Activated CD8-positive, alpha-beta T cell treated with anti-CD3 and anti-CD28 coated beads, Interleukin-2, amount 10 ng/mL, durations not matched to agents 7 days and 5 days (primary cell): ENCODE results near the gene SPIB. TPM values are rescaled to one million over a fixed set of nuclear protein-coding genes. Genes with fewer than 3 reads are reported as not detected.

Source experiments
- ATAC-seq: fragments of 150-1000 bp; cut with Tn5 transposase; one replicate; pipeline ENCODE4 v1.10.0; 2021; ENCODE audit warnings: moderate library complexity
- CTCF ChIA-PET: fragments of 350-600 bp; sonication (Branson Sonifier 250); formaldehyde crosslinking; loops from one replicate; lab custom pipeline; 2021; ENCODE audit warnings: antibody characterized with exemption; lab: Charles Lee
- POLR2A ChIA-PET: fragments of 350-600 bp; sonication (Branson Sonifier 250); formaldehyde crosslinking; loops from one replicate; lab custom pipeline; 2021; ENCODE audit warnings: antibody characterized with exemption; lab: Charles Lee
- DNase-seq: peaks from one replicate; pipeline ENCODE4 v3.0.0-alpha.2; 2020
- H3K27ac Mint-ChIP-seq: one replicate; pipeline ENCODE4 v1.8.0; 2021; ENCODE audit warnings: mild to moderate bottlenecking, mixed read lengths
- H3K27me3 Mint-ChIP-seq: one replicate; pipeline ENCODE4 v1.8.0; 2021; ENCODE audit warnings: low read depth, mixed read lengths
- H3K36me3 Mint-ChIP-seq: one replicate; pipeline ENCODE4 v1.8.0; 2021; ENCODE audit warnings: low read depth, mixed read lengths
- H3K4me1 Mint-ChIP-seq: one replicate; pipeline ENCODE4 v1.8.0; 2021; ENCODE audit warnings: low read depth, mixed read lengths
- H3K4me3 Mint-ChIP-seq: one replicate; pipeline ENCODE4 v1.8.0; 2021; ENCODE audit warnings: mild to moderate bottlenecking, mixed read lengths
- H3K9me3 Mint-ChIP-seq: one replicate; pipeline ENCODE4 v1.8.0; 2022; ENCODE audit warnings: mixed read lengths; ENCODE audit not compliant: insufficient read depth
- total RNA-seq, 2 experiments: library from RNA; stranded (reverse); gene quantifications; one replicate each; pipeline ENCODE4 v1.2.3, GENCODE V29; 2021

Gene SPIB
- total RNA-seq, result under 1 TPM; 0.52 to 0.84 TPM

DNA sequence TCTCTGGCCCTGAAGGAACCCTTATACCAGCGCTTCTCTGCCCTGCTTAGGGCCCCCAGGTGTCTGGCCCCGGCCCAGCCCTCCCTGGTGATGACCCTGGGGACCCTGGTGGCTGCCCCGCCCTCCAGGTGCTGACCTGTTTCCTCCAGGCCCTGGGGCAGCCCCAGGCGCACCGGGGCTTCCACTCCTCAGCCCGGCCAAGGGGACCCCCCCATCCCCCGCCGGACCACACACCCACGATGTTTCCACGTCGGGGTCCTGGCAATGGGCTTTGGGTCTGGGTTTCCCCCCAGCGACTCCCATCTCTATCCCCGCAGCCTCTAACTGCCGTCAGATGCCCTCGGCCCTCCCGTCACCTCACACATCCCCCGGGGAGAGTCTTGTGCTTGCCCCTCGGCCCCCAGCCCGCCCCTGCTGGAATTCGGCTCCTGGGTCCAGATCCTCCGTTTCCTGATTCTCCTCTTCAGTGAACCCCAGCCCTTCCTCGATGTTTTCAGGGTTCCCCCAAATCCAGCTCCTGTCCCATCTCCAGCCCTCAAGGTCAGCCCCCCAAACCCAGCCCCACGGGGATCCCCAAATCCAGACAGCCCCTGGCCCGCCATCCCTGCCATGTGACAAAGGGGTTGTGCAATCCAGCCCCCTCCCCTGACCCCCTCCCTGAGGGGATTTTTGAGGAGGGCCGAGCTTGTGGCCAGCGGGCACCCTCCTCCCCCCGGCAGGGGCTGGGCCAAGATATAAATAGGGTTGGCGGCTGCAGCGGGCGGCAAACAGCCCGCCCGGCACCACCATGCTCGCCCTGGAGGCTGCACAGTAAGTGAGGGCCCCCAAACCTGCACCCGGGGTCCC is at the start of gene SPIB:
Gene SPIB (plus strand): TSS at position 763 of the 846 bp plus-strand sequence. CDS start 25 bp downstream, at position 788.
- no peak for ATAC-seq
- no peak for DNase-seq
- peaks cover 15% of the 10 kb centered on the region for H3K4me1 Mint-ChIP-seq
- no peak within 1 kb of the TSS for H3K4me3 Mint-ChIP-seq
- H3K27me3 Mint-ChIP-seq, result peaks cover 12% of the 10 kb centered on the region
- ChIA-PET CTCF (no interaction called here), POLR2A (no interaction called here)
- H3K27ac Mint-ChIP-seq, result peak within 1 kb of the TSS; percentile 53
- no peaks in the 10 kb centered on the region for H3K9me3 Mint-ChIP-seq
- peaks cover 5% of the 10 kb centered on the region for H3K36me3 Mint-ChIP-seq

DNA sequence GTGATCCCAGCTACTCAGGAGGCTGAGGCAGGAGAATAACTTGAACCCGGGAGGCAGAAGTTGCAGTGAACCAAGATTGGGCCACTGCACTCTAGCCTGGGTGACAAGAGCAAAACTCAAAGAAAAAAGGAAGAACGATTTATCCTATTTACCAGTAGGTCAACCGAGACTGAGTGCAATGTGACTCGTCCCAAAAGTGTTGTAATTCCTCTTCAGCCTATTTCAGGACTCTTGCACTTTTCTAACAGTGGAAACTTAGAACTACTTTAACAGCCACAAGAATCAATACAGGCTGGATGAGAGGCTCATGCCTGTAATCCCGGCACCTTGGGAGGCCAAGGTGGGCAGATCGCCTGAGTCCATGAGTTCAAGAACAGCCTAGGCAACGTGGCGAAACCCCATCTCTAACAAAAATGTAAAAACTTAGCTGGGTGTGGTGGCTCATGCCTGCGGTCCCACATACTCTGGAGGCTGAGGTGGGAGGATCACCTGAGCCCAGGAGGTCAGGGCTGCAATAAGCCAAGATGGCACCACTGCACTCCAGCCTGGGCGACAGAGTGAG is 46.7 kb upstream of the SPIB start:
- CTCF ChIA-PET, result interaction anchor here (1.8 kb wide), 1 partner anchor 14 kb away, joined by 9 read pairs; no protein-coding TSS in a partner anchor
- no peak for ATAC-seq
- Mint-ChIP-seq H3K27me3 (no peaks in the 10 kb centered on the region), H3K9me3 (no peaks in the 10 kb centered on the region), H3K4me3 (no peak overlapping the region), H3K4me1 (peaks cover 31% of the 10 kb centered on the region), H3K27ac (no peak overlapping the region), H3K36me3 (peaks cover 3% of the 10 kb centered on the region)
- POLR2A ChIA-PET, result no interaction called here
- no peak for DNase-seq

DNA sequence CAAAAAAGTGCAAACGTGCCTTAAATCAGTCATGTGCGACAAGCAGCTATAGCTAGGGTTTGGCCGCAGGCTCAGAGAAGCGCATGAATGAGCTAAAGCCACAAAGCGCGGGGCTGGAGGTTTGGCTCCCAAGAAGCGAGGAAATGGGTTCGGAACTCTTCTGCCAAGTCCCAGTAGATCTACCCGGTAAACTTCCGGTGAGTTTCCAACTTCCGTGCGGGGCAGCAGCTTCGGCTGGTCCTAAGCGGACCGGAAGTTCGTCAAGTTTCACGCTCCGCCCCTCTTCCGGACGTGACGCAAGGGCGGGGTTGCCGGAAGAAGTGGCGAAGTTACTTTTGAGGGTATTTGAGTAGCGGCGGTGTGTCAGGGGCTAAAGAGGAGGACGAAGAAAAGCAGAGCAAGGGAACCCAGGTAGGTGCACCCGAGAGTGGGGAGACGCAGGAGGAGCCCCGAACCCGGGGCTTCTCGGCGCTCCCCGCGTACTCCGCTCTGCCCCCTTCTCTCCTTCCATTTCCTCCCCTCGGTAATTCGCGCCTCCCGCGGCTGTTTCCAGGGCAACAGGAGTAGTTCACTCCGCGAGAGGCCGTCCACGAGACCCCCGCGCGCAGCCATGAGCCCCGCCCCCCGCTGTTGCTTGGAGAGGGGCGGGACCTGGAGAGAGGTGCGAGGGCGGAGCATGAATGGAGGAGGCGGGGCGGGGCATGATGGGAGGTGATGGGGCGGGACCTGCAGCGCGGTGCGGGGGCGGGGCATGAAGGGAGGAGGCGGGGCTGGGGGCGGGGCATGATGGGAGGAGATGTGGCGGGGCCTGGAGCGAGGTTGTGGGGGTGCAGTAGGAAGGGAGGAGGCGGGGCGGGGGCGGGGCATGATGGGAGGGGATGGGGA is 42.3 kb upstream of the SPIB start, which contains the start of gene NR1H2:
Gene NR1H2 (plus strand): TSS at position 292 of the 885 bp plus-strand sequence. CDS start 1,149 bp downstream, outside the sequence.
- peak within 1 kb of the TSS; percentile 86 for H3K4me3 Mint-ChIP-seq
- ChIA-PET POLR2A (interaction anchor here (0.7 to 2.0 kb wide), 5 partner anchors 8 to 1412 kb away, joined by 3 to 8 read pairs (median 4); partner anchors contain the start of gene POLD1), CTCF (interaction anchor here (1.3 to 1.5 kb wide), 4 partner anchors 9 to 19 kb away, joined by 4 to 19 read pairs (median 4); no protein-coding TSS in a partner anchor)
- H3K4me1 Mint-ChIP-seq, result peaks cover 23% of the 10 kb centered on the region
- DNase-seq, result peak; percentile 96
- peak; percentile 89 for ATAC-seq
- H3K9me3 Mint-ChIP-seq, result no peaks in the 10 kb centered on the region
- H3K27me3 Mint-ChIP-seq, result no peaks in the 10 kb centered on the region
- peak within 1 kb of the TSS; percentile 98 for H3K27ac Mint-ChIP-seq
- H3K36me3 Mint-ChIP-seq, result peaks cover 32% of the 10 kb centered on the region

DNA sequence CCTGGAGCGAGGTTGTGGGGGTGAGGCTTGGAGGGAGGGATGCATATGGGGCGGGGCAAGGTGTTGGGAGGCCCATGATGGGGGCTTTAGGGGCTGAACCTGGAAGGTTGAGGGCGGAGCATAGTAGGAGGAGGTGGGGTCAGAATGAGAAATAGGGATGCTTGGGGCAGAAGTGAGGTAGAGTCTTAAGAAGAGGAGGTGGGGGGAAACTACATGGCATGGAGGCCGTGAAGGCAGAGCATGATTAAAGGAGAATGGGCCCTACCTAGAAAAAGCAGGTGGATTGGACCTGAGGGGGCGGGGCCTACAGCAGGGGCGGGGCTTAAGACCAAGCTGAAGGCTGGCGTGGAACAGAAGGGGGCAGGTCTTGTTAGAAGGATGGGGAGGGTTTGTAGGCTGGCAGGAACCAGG is 41.7 kb upstream of the SPIB start:
- Mint-ChIP-seq H3K27ac (peak overlapping the region; percentile 86), H3K36me3 (peaks cover 33% of the 10 kb centered on the region), H3K4me1 (peaks cover 23% of the 10 kb centered on the region), H3K4me3 (peak overlapping the region; percentile 86), H3K9me3 (no peaks in the 10 kb centered on the region), H3K27me3 (no peaks in the 10 kb centered on the region)
- CTCF ChIA-PET, result no interaction called here
- POLR2A ChIA-PET, result no interaction called here
- ATAC-seq (peak; percentile 41), DNase-seq (peak; percentile 65)

DNA sequence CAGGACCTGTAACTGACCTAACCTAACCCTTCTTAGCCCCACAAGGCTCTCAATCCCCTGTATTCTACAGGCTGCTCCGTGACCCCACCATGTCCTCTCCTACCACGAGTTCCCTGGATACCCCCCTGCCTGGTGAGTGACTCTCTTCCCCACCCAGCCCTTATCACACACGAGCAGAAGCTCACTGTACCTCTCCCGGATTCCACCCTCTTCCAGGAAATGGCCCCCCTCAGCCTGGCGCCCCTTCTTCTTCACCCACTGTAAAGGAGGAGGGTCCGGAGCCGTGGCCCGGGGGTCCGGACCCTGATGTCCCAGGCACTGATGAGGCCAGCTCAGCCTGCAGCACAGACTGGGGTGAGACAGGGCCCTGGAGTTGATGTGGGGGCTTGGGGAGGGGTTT is 41.2 kb upstream of the SPIB start:
- peak overlapping the region; percentile 86 for H3K27ac Mint-ChIP-seq
- no peaks in the 10 kb centered on the region for H3K9me3 Mint-ChIP-seq
- peaks cover 23% of the 10 kb centered on the region for H3K4me1 Mint-ChIP-seq
- peak overlapping the region; percentile 8 for H3K4me3 Mint-ChIP-seq
- peaks cover 33% of the 10 kb centered on the region for H3K36me3 Mint-ChIP-seq
- CTCF ChIA-PET, result no interaction called here
- no peaks in the 10 kb centered on the region for H3K27me3 Mint-ChIP-seq
- POLR2A ChIA-PET, result no interaction called here
- ATAC-seq (no peak), DNase-seq (no peak)

DNA sequence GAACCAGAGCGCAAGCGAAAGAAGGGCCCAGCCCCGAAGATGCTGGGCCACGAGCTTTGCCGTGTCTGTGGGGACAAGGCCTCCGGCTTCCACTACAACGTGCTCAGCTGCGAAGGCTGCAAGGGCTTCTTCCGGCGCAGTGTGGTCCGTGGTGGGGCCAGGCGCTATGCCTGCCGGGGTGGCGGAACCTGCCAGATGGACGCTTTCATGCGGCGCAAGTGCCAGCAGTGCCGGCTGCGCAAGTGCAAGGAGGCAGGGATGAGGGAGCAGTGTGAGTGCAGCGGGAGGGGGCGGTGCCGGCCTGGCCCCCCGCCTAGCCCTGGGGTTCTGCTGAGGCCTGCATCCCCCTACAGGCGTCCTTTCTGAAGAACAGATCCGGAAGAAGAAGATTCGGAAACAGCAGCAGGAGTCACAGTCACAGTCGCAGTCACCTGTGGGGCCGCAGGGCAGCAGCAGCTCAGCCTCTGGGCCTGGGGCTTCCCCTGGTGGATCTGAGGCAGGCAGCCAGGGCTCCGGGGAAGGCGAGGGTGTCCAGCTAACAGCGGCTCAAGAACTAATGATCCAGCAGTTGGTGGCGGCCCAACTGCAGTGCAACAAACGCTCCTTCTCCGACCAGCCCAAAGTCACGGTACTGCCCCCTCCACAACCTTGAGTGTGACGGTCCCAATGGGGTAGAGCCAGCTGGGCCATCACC is 40.4 kb upstream of the SPIB start:
- ChIA-PET POLR2A (no interaction called here), CTCF (no interaction called here)
- no peaks in the 10 kb centered on the region for H3K27me3 Mint-ChIP-seq

DNA sequence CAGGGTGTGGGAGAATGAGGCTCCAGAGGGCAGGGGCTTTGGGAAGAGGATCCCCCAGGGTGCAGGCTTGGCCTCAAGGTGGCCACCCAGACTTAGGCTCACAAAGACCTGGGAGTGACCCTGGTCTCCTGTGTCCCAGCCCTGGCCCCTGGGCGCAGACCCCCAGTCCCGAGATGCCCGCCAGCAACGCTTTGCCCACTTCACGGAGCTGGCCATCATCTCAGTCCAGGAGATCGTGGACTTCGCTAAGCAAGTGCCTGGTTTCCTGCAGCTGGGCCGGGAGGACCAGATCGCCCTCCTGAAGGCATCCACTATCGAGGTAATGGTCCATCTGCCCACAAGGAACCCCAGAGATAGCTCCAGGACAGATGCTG is 39.9 kb upstream of the SPIB start:
- ATAC-seq (no peak), DNase-seq (no peak)
- no peak overlapping the region for H3K4me3 Mint-ChIP-seq
- H3K27ac Mint-ChIP-seq, result no peak overlapping the region
- no peaks in the 10 kb centered on the region for H3K27me3 Mint-ChIP-seq
- CTCF ChIA-PET, result no interaction called here
- H3K4me1 Mint-ChIP-seq, result peaks cover 32% of the 10 kb centered on the region
- POLR2A ChIA-PET, result no interaction called here
- peaks cover 36% of the 10 kb centered on the region for H3K36me3 Mint-ChIP-seq
- H3K9me3 Mint-ChIP-seq, result no peaks in the 10 kb centered on the region

More for the DNA sequence above, 40.4 kb upstream of the SPIB start:
- DNase-seq (no peak), ATAC-seq (no peak)
- H3K4me1 Mint-ChIP-seq, result peaks cover 27% of the 10 kb centered on the region
- peak overlapping the region; percentile 29 for H3K27ac Mint-ChIP-seq
- no peak overlapping the region for H3K4me3 Mint-ChIP-seq
- H3K9me3 Mint-ChIP-seq, result no peaks in the 10 kb centered on the region
- H3K36me3 Mint-ChIP-seq, result peaks cover 34% of the 10 kb centered on the region

DNA sequence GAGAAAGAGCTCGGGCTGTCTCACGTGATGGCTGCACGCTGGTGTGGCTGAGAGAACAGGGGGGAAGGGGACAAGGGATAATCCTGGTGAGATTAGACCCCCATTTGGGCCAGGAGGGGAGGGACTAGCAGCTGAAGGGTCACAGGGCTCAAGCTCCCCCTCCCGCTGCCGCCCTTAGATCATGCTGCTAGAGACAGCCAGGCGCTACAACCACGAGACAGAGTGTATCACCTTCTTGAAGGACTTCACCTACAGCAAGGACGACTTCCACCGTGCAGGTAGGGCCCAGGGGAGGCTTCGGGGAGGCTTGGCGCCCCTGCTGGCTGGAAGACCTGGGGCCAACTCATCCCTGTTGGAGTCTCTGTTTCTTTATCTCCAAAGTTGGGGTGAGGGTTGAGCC is 39.1 kb upstream of the SPIB start:
- Mint-ChIP-seq H3K27ac (peak overlapping the region; percentile 43), H3K4me1 (peaks cover 31% of the 10 kb centered on the region), H3K4me3 (no peak overlapping the region), H3K9me3 (no peaks in the 10 kb centered on the region), H3K36me3 (peaks cover 39% of the 10 kb centered on the region), H3K27me3 (no peaks in the 10 kb centered on the region)
- ChIA-PET POLR2A (no interaction called here), CTCF (no interaction called here)
- ATAC-seq, result no peak
- no peak for DNase-seq

DNA sequence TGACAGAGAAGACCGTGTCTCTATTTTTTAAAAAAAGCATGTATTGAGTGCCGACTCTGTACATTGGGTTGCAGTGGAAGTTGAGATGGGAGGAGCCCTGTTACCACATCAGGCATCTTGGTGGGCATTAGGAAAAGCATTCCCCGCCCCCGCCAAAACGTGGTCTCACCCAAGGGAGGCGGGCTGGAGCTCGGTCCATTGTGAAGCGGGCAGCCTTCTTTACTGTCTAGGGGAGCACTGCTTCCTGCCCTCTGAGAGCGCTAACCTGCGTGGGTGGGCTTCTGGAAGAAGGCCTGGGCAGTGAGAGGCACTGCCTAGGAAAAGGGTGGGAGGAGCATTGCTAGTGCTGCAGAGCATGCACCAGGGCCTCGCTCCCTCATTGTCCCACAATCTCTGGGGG is 38.6 kb upstream of the SPIB start:
- no peaks in the 10 kb centered on the region for H3K9me3 Mint-ChIP-seq
- no peaks in the 10 kb centered on the region for H3K27me3 Mint-ChIP-seq
- DNase-seq (no peak), ATAC-seq (no peak)
- H3K27ac Mint-ChIP-seq, result no peak overlapping the region
- H3K36me3 Mint-ChIP-seq, result peaks cover 45% of the 10 kb centered on the region
- ChIA-PET CTCF (no interaction called here), POLR2A (interaction anchor here (0.6 kb wide), 1 partner anchor 503 kb away, joined by 3 read pairs; the partner anchor contains the start of genes AKT1S1 and TBC1D17)
- H3K4me3 Mint-ChIP-seq, result no peak overlapping the region
- peaks cover 35% of the 10 kb centered on the region for H3K4me1 Mint-ChIP-seq

DNA sequence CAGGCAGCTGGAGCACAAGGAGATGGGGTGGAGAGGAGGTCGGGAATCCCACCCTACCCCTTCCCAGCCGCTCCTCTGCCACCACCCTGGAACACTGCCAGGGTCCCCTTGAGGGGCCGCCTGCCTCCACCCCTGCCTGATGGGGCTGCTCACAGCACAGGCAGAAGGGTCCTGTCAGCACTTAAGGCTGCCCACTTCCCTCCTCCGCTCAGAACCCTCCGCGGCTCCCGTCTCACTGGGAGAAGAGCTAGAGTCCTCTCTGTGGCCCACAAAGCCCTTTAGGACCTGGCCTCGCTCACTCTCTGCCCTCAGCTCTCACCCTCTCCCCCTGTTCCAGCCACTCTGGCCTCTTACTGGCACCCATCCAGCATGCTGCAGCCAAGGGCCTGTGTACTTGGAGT is 38.0 kb upstream of the SPIB start:
- H3K27ac Mint-ChIP-seq, result no peak overlapping the region
- ChIA-PET POLR2A (interaction anchor here (0.6 kb wide), 1 partner anchor 504 kb away, joined by 3 read pairs; the partner anchor contains the start of genes AKT1S1 and TBC1D17), CTCF (no interaction called here)

More for the DNA sequence above, 38.0 kb upstream of the SPIB start:
- Mint-ChIP-seq H3K27me3 (no peaks in the 10 kb centered on the region), H3K36me3 (peaks cover 46% of the 10 kb centered on the region), H3K4me1 (peaks cover 35% of the 10 kb centered on the region), H3K4me3 (no peak overlapping the region), H3K9me3 (no peaks in the 10 kb centered on the region)
- no peak for ATAC-seq
- DNase-seq, result no peak
